ENCODE data around the gene UST. TPM values are rescaled to one million over a fixed set of nuclear protein-coding genes. Genes with fewer than 3 reads are reported as not detected.

UST gene
- total RNA-seq, 4 donors from 2014 or later: 13.5 to 47.1 (median 33.0) TPM

GRCh38 chr6:148765898-148766808 is 19.3 kb downstream of the UST start:
- Histone ChIP-seq H3K4me3 (no peak overlapping the region), H3K4me1 (peaks cover 0 to 55% (median 23%) of the 10 kb centered on the region in 4 donors), H3K27ac (no peak overlapping the region), H3K27me3 (no peaks in the 10 kb centered on the region), H3K36me3 (no peaks in the 10 kb centered on the region), H3K9me3 (no peaks in the 10 kb centered on the region)
- 76 to 85% methylated on average over 5 of the region's 5 CpGs for WGBS, 2 donors
- DNase-seq (ENCODE audit: low spot score in 2 of 2): no peak
- TF ChIP-seq EP300 (IDR thresholded peaks at IDR 0.05): no peak

- Histone ChIP-seq H3K4me3 (no peak overlapping the region), H3K27ac (no peak overlapping the region), H3K9me3 (no peaks in the 10 kb centered on the region), H3K27me3 (no peaks in the 10 kb centered on the region), H3K36me3 (no peaks in the 10 kb centered on the region), H3K4me1 (peaks cover 0 to 47% (median 9%) of the 10 kb centered on the region in 4 donors)
- no peak for DNase-seq (ENCODE audit: low spot score in 2 of 2)
- WGBS, 2 donors: 70 to 75% methylated on average over 3 of the region's 3 CpGs
- TF ChIP-seq POLR2A (IDR thresholded peaks at IDR 0.05) (no peak), CTCF (IDR thresholded peaks at IDR 0.05) (no peak), EP300 (IDR thresholded peaks at IDR 0.05) (no peak)
Observed at GRCh38 chr6:148768646-148769270, 21.9 kb downstream of the UST start.

- H3K27me3 ChIP-seq: no peaks in the 10 kb centered on the region
- no peak for TF ChIP-seq POLR2A (IDR thresholded peaks at IDR 0.05)
- TF ChIP-seq EP300 (IDR thresholded peaks at IDR 0.05): no peak
- no peak for TF ChIP-seq CTCF (IDR thresholded peaks at IDR 0.05)
- H3K27ac ChIP-seq: no peak overlapping the region
- H3K9me3 ChIP-seq: no peaks in the 10 kb centered on the region
- peaks cover 0 to 47% (median 9%) of the 10 kb centered on the region in 4 donors for H3K4me1 ChIP-seq
- no peak for DNase-seq (ENCODE audit: low spot score in 2 of 2)
- no peak overlapping the region for H3K4me3 ChIP-seq
- H3K36me3 ChIP-seq: no peaks in the 10 kb centered on the region
- WGBS, 2 donors: 50 to 57% methylated on average over 4 of the region's 4 CpGs
Observed at GRCh38 chr6:148769304-148769968, 22.6 kb downstream of the UST start.

- H3K27ac ChIP-seq: no peak overlapping the region
- no peaks in the 10 kb centered on the region for H3K9me3 ChIP-seq
- H3K36me3 ChIP-seq: no peaks in the 10 kb centered on the region
- peaks cover 0 to 48% (median 9%) of the 10 kb centered on the region in 4 donors for H3K4me1 ChIP-seq
- H3K4me3 ChIP-seq: no peak overlapping the region
- 75 to 83% methylated on average over 8 of the region's 8 CpGs for WGBS, 2 donors
- no peak for DNase-seq (ENCODE audit: low spot score in 2 of 2)
- H3K27me3 ChIP-seq: no peaks in the 10 kb centered on the region
- TF ChIP-seq EP300 (IDR thresholded peaks at IDR 0.05): no peak
- TF ChIP-seq CTCF (IDR thresholded peaks at IDR 0.05): no peak
- TF ChIP-seq POLR2A (IDR thresholded peaks at IDR 0.05): no peak
Observed at GRCh38 chr6:148770408-148771211, 23.8 kb downstream of the UST start.

GRCh38 chr6:148771212-148771601 is 24.4 kb downstream of the UST start:
- H3K36me3 ChIP-seq: no peaks in the 10 kb centered on the region
- no peak overlapping the region for H3K27ac ChIP-seq
- H3K4me3 ChIP-seq: no peak overlapping the region
- no peak for DNase-seq (ENCODE audit: low spot score in 2 of 2)
- H3K4me1 ChIP-seq: peaks cover 0 to 51% (median 10%) of the 10 kb centered on the region in 4 donors
- H3K9me3 ChIP-seq: no peaks in the 10 kb centered on the region
- 72% methylated on average over 3 of the region's 3 CpGs for WGBS, 2 donors
- no peak for TF ChIP-seq POLR2A (IDR thresholded peaks at IDR 0.05)
- no peak for TF ChIP-seq CTCF (IDR thresholded peaks at IDR 0.05)
- no peak for TF ChIP-seq EP300 (IDR thresholded peaks at IDR 0.05)
- H3K27me3 ChIP-seq: no peaks in the 10 kb centered on the region
